HG02840 (cell line): ENCODE results near the gene CCDC102A.

Source experiments
- ATAC-seq: cut with Tn5 transposase; IDR thresholded peaks from one replicate; pipeline ENCODE4 v1.9.1; 2021; ENCODE audit warnings: mild to moderate bottlenecking, moderate library complexity, moderate number of reproducible peaks; ENCODE audit not compliant: unreplicated experiment, low FRiP score

Gene CCDC102A

GRCh38 chr16:57525761-57526160, 10.6 kb downstream of the CCDC102A start:
- no peak for ATAC-seq

- ATAC-seq = no peak
Observed at GRCh38 chr16:57522960-57523359, 13.4 kb downstream of the CCDC102A start.

- ATAC-seq = no peak
Observed at GRCh38 chr16:57519796-57520360, 16.5 kb downstream of the CCDC102A start.

- ATAC-seq = no peak
Observed at GRCh38 chr16:57518922-57519321, 17.4 kb downstream of the CCDC102A start.

- no peak for ATAC-seq
Observed at GRCh38 chr16:57518520-57518919, 17.9 kb downstream of the CCDC102A start.

- ATAC-seq = no peak
Observed at GRCh38 chr16:57517397-57518367, 18.7 kb downstream of the CCDC102A start.

- ATAC-seq = no peak
Observed at GRCh38 chr16:57516773-57517172, 19.6 kb downstream of the CCDC102A start.

GRCh38 chr16:57516176-57516725, 20.1 kb downstream of the CCDC102A start:
- no peak for ATAC-seq

- no peak for ATAC-seq
Observed at GRCh38 chr16:57514791-57515600, 21.4 kb downstream of the CCDC102A start.

- ATAC-seq = no peak
Observed at GRCh38 chr16:57514371-57514770, 22.0 kb downstream of the CCDC102A start.

GRCh38 chr16:57513371-57514102, 22.8 kb downstream of the CCDC102A start:
- ATAC-seq = no peak

- no peak for ATAC-seq
Observed at GRCh38 chr16:57512296-57513001, 23.9 kb downstream of the CCDC102A start.

- no peak for ATAC-seq
Observed at GRCh38 chr16:57510016-57510871, 26.1 kb downstream of the CCDC102A start.

GRCh38 chr16:57509231-57509923, 27.0 kb downstream of the CCDC102A start:
- ATAC-seq = no peak

GRCh38 chr16:57508035-57508425, 28.3 kb downstream of the CCDC102A start:
- no peak for ATAC-seq

GRCh38 chr16:57507136-57508034, 29.0 kb downstream of the CCDC102A start:
- ATAC-seq = no peak

- ATAC-seq = no peak
Observed at GRCh38 chr16:57505169-57505568, 31.2 kb downstream of the CCDC102A start.
